ENCODE measurements around the gene ITPR2.

The ITPR2 gene

GRCh38 chr12:26683443-26683842, 149.6 kb downstream of the ITPR2 start:
- TF ChIP-seq FOXP2 (optimal IDR thresholded peaks at IDR 0.05; ENCODE audit: borderline replicate concordance, extremely low read depth, extremely low read length, insufficient read depth) = no peak
- TF ChIP-seq POLR2AphosphoS5 (IDR thresholded peaks at IDR 0.05; ENCODE audit: low read depth, low read length) = no peak
- TF ChIP-seq SIN3A (IDR thresholded peaks at IDR 0.05; ENCODE audit: borderline replicate concordance, insufficient read depth, low read length) = no peak
- TF ChIP-seq TAF1 (IDR thresholded peaks at IDR 0.05; ENCODE audit: borderline replicate concordance, insufficient read depth, low read length) = no peak
- no peak for TF ChIP-seq REST (IDR thresholded peaks at IDR 0.05; ENCODE audit: insufficient read depth in 1 of 2, low read depth in 2 of 2, low read length in 2 of 2)

- TF ChIP-seq TAF1 (IDR thresholded peaks at IDR 0.05; ENCODE audit: borderline replicate concordance, insufficient read depth, low read length) (no peak), POLR2AphosphoS5 (IDR thresholded peaks at IDR 0.05; ENCODE audit: low read depth, low read length) (no peak)
Measured at GRCh38 chr12:26680727-26681455, 152.1 kb downstream of the ITPR2 start.

- TF ChIP-seq REST (IDR thresholded peaks at IDR 0.05; ENCODE audit: insufficient read depth in 1 of 2, low read depth in 2 of 2, low read length in 2 of 2) (no peak), POLR2AphosphoS5 (IDR thresholded peaks at IDR 0.05; ENCODE audit: low read depth, low read length) (no peak), FOXP2 (optimal IDR thresholded peaks at IDR 0.05; ENCODE audit: borderline replicate concordance, extremely low read depth, extremely low read length, insufficient read depth) (no peak), TAF1 (IDR thresholded peaks at IDR 0.05; ENCODE audit: borderline replicate concordance, insufficient read depth, low read length) (no peak), SIN3A (IDR thresholded peaks at IDR 0.05; ENCODE audit: borderline replicate concordance, insufficient read depth, low read length) (no peak)
Measured at GRCh38 chr12:26678697-26679660, 154.0 kb downstream of the ITPR2 start.

GRCh38 chr12:26668847-26669246, 164.1 kb downstream of the ITPR2 start:
- TF ChIP-seq REST (IDR thresholded peaks at IDR 0.05; ENCODE audit: insufficient read depth in 1 of 2, low read depth in 2 of 2, low read length in 2 of 2) (no peak), FOXP2 (optimal IDR thresholded peaks at IDR 0.05; ENCODE audit: borderline replicate concordance, extremely low read depth, extremely low read length, insufficient read depth) (no peak), SIN3A (IDR thresholded peaks at IDR 0.05; ENCODE audit: borderline replicate concordance, insufficient read depth, low read length) (no peak), TAF1 (IDR thresholded peaks at IDR 0.05; ENCODE audit: borderline replicate concordance, insufficient read depth, low read length) (no peak), POLR2AphosphoS5 (IDR thresholded peaks at IDR 0.05; ENCODE audit: low read depth, low read length) (no peak)

GRCh38 chr12:26668230-26668629, 164.8 kb downstream of the ITPR2 start:
- TF ChIP-seq POLR2AphosphoS5 (IDR thresholded peaks at IDR 0.05; ENCODE audit: low read depth, low read length) = no peak
- TF ChIP-seq REST (IDR thresholded peaks at IDR 0.05; ENCODE audit: insufficient read depth in 1 of 2, low read depth in 2 of 2, low read length in 2 of 2) = no peak

All from PFSK-1 (cell line).